ENCODE measurements around the gene PYCR2.

DNA sequence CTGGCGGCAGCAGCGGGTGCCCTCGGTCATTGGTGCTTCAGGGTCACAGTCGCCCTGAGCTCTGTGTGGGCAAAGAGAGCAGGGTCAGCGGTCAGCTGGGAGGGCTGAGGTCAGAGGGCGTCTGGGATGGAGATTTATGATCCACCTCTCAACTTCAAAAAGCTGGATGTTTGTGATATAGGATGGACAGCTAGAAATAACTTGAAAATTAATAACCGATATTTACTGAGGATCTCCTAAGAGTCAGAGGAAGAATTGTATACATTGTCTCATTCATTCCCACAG is 37.1 kb downstream of the PYCR2 start:
- TF ChIP-seq, protein P1, sequence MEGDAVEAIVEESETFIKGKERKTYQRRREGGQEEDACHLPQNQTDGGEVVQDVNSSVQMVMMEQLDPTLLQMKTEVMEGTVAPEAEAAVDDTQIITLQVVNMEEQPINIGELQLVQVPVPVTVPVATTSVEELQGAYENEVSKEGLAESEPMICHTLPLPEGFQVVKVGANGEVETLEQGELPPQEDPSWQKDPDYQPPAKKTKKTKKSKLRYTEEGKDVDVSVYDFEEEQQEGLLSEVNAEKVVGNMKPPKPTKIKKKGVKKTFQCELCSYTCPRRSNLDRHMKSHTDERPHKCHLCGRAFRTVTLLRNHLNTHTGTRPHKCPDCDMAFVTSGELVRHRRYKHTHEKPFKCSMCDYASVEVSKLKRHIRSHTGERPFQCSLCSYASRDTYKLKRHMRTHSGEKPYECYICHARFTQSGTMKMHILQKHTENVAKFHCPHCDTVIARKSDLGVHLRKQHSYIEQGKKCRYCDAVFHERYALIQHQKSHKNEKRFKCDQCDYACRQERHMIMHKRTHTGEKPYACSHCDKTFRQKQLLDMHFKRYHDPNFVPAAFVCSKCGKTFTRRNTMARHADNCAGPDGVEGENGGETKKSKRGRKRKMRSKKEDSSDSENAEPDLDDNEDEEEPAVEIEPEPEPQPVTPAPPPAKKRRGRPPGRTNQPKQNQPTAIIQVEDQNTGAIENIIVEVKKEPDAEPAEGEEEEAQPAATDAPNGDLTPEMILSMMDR (IDR thresholded peaks at IDR 0.05), result no peak
- no peak for TF ChIP-seq POLR2A (IDR thresholded peaks at IDR 0.05)

Data from heart left ventricle (tissue), 13 donors.